Measurements from ENCODE around the gene ZNF507. TPM values are rescaled to one million over a fixed set of nuclear protein-coding genes. Genes with fewer than 3 reads are reported as not detected.
A peak's percentile ranks its signal among the peaks of the same experiment; 100 is the strongest.

Gene ZNF507
- total RNA-seq, 1 donor from 2014 or later, result 33.1 TPM

- intact Hi-C loops (cut with micrococcal nuclease), result no loop called here
- no peak for DNase-seq
- no peaks in the 10 kb centered on the region for H3K9me3 Mint-ChIP-seq
- no peaks in the 10 kb centered on the region for H3K4me1 Mint-ChIP-seq
- no peak overlapping the region for H3K27ac Mint-ChIP-seq
- no peak overlapping the region for H3K4me3 Mint-ChIP-seq
- H3K36me3 Mint-ChIP-seq (ENCODE audit: low read depth), result no peaks in the 10 kb centered on the region
- H3K27me3 Mint-ChIP-seq, result peaks cover 8% of the 10 kb centered on the region
Measured at GRCh38 chr19:32324631-32325285, 20.7 kb upstream of the ZNF507 start.

GRCh38 chr19:32330213-32330857, 15.1 kb upstream of the ZNF507 start:
- no peaks in the 10 kb centered on the region for H3K36me3 Mint-ChIP-seq (ENCODE audit: low read depth)
- DNase-seq, result no peak
- intact Hi-C loops (cut with micrococcal nuclease), result no loop called here
- H3K9me3 Mint-ChIP-seq, result no peaks in the 10 kb centered on the region
- H3K27me3 Mint-ChIP-seq, result peaks cover 11% of the 10 kb centered on the region
- no peak overlapping the region for H3K4me3 Mint-ChIP-seq
- no peak overlapping the region for H3K27ac Mint-ChIP-seq
- H3K4me1 Mint-ChIP-seq, result no peaks in the 10 kb centered on the region

- Mint-ChIP-seq H3K27ac (no peak overlapping the region), H3K9me3 (no peaks in the 10 kb centered on the region), H3K4me1 (no peaks in the 10 kb centered on the region), H3K36me3 (ENCODE audit: low read depth) (no peaks in the 10 kb centered on the region), H3K4me3 (no peak overlapping the region), H3K27me3 (peaks cover 7% of the 10 kb centered on the region)
- intact Hi-C loops (cut with micrococcal nuclease), result no loop called here
- no peak for DNase-seq
Measured at GRCh38 chr19:32333227-32333626, 12.2 kb upstream of the ZNF507 start.

GRCh38 chr19:32336259-32337083, 8.9 kb upstream of the ZNF507 start:
- Mint-ChIP-seq H3K9me3 (no peaks in the 10 kb centered on the region), H3K27ac (no peak overlapping the region), H3K4me3 (no peak overlapping the region), H3K36me3 (ENCODE audit: low read depth) (no peaks in the 10 kb centered on the region), H3K4me1 (no peaks in the 10 kb centered on the region), H3K27me3 (peaks cover 7% of the 10 kb centered on the region)
- DNase-seq, result no peak
- intact Hi-C loops (cut with micrococcal nuclease), result no loop called here

- Mint-ChIP-seq H3K4me1 (no peaks in the 10 kb centered on the region), H3K4me3 (no peak overlapping the region), H3K27me3 (peaks cover 7% of the 10 kb centered on the region), H3K27ac (no peak overlapping the region), H3K9me3 (no peaks in the 10 kb centered on the region), H3K36me3 (ENCODE audit: low read depth) (no peaks in the 10 kb centered on the region)
- intact Hi-C loops (cut with micrococcal nuclease), result no loop called here
- DNase-seq, result no peak
Measured at GRCh38 chr19:32337084-32337808, 8.2 kb upstream of the ZNF507 start.

GRCh38 chr19:32339423-32339822, 6.0 kb upstream of the ZNF507 start:
- no peaks in the 10 kb centered on the region for H3K36me3 Mint-ChIP-seq (ENCODE audit: low read depth)
- H3K4me3 Mint-ChIP-seq, result no peak overlapping the region
- no peaks in the 10 kb centered on the region for H3K4me1 Mint-ChIP-seq
- no peaks in the 10 kb centered on the region for H3K9me3 Mint-ChIP-seq
- peaks cover 8% of the 10 kb centered on the region for H3K27me3 Mint-ChIP-seq
- DNase-seq, result no peak
- no peak overlapping the region for H3K27ac Mint-ChIP-seq
- intact Hi-C loops (cut with micrococcal nuclease), result no loop called here

- Mint-ChIP-seq H3K27ac (no peak overlapping the region), H3K4me1 (peaks cover 3% of the 10 kb centered on the region), H3K4me3 (no peak overlapping the region), H3K27me3 (peaks cover 8% of the 10 kb centered on the region), H3K9me3 (peaks cover 3% of the 10 kb centered on the region), H3K36me3 (ENCODE audit: low read depth) (no peaks in the 10 kb centered on the region)
- intact Hi-C loops (cut with micrococcal nuclease), result loop anchor here (1.0 kb wide), 1 partner anchor 230 kb away; no protein-coding TSS in a partner anchor
- DNase-seq, result peak; percentile 83
Measured at GRCh38 chr19:32339988-32340874, 5.2 kb upstream of the ZNF507 start.

GRCh38 chr19:32342695-32343094, 2.7 kb upstream of the ZNF507 start:
- Mint-ChIP-seq H3K27me3 (peaks cover 8% of the 10 kb centered on the region), H3K4me1 (peaks cover 12% of the 10 kb centered on the region), H3K9me3 (peaks cover 3% of the 10 kb centered on the region), H3K27ac (no peak overlapping the region), H3K36me3 (ENCODE audit: low read depth) (peaks cover 6% of the 10 kb centered on the region), H3K4me3 (no peak overlapping the region)
- DNase-seq, result no peak
- intact Hi-C loops (cut with micrococcal nuclease), result no loop called here

- Mint-ChIP-seq H3K9me3 (peaks cover 3% of the 10 kb centered on the region), H3K27ac (no peak overlapping the region), H3K27me3 (peaks cover 8% of the 10 kb centered on the region), H3K36me3 (ENCODE audit: low read depth) (peaks cover 11% of the 10 kb centered on the region), H3K4me3 (no peak overlapping the region), H3K4me1 (peaks cover 15% of the 10 kb centered on the region)
- intact Hi-C loops (cut with micrococcal nuclease), result loop anchor here (2.0 kb wide), 1 partner anchor 237 kb away; the partner anchor contains the start of gene PDCD5
- DNase-seq, result no peak
Measured at GRCh38 chr19:32343550-32344262, 1.7 kb upstream of the ZNF507 start.

GRCh38 chr19:32346901-32347300, 1.5 kb downstream of the ZNF507 start:
- Mint-ChIP-seq H3K4me1 (peaks cover 40% of the 10 kb centered on the region), H3K9me3 (peaks cover 8% of the 10 kb centered on the region), H3K4me3 (peak overlapping the region; percentile 92), H3K27me3 (peaks cover 8% of the 10 kb centered on the region), H3K27ac (peak overlapping the region; percentile 94), H3K36me3 (ENCODE audit: low read depth) (peaks cover 35% of the 10 kb centered on the region)
- no peak for DNase-seq
- intact Hi-C loops (cut with micrococcal nuclease), result loop anchor here (2.0 kb wide), 1 partner anchor 58 kb away; the partner anchor contains the start of gene DPY19L3

- Mint-ChIP-seq H3K27ac (no peak overlapping the region), H3K9me3 (peaks cover 8% of the 10 kb centered on the region), H3K4me3 (peak overlapping the region; percentile 92), H3K4me1 (peaks cover 43% of the 10 kb centered on the region), H3K36me3 (ENCODE audit: low read depth) (peaks cover 40% of the 10 kb centered on the region), H3K27me3 (peaks cover 6% of the 10 kb centered on the region)
- intact Hi-C loops (cut with micrococcal nuclease), result loop anchor here (2.0 kb wide), 1 partner anchor 57 kb away; the partner anchor contains the start of gene DPY19L3
- no peak for DNase-seq
Measured at GRCh38 chr19:32347573-32347972, 2.2 kb downstream of the ZNF507 start.

- Mint-ChIP-seq H3K27ac (no peak overlapping the region), H3K4me3 (no peak overlapping the region), H3K27me3 (peaks cover 3% of the 10 kb centered on the region), H3K9me3 (peaks cover 8% of the 10 kb centered on the region), H3K4me1 (peaks cover 46% of the 10 kb centered on the region), H3K36me3 (ENCODE audit: low read depth) (peaks cover 55% of the 10 kb centered on the region)
- DNase-seq, result no peak
- intact Hi-C loops (cut with micrococcal nuclease), result no loop called here
Measured at GRCh38 chr19:32349051-32349450, 3.6 kb downstream of the ZNF507 start.
